Measurements from ENCODE around the gene FAM200C. TPM values are rescaled to one million over a fixed set of nuclear protein-coding genes. Genes with fewer than 3 reads are reported as not detected.

The FAM200C gene
- total RNA-seq, 1 donor from 2014 or later: 4.9 TPM

DNA sequence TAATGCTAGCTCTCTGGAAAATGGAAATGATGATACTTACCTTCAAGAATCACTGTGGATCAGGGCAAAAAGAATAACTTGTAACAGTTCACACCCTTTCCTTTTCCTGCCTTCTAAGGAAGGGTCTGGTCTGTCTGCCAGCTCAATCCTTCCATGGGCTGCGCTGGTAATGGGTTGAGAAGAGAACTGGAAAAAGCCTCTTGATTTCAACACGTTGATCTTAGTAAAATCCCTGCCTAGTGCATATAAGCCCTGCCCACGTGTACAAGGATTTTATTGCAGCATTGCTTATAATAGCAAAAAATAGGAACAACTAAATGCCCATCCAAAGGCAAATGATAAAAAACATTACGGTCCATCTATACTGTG lies 49.9 kb downstream of the FAM200C start:
- DNase-seq: no peak
- Histone ChIP-seq H3K36me3 (no peaks in the 10 kb centered on the region), H3K27me3 (ENCODE audit: low read depth) (no peaks in the 10 kb centered on the region), H3K4me1 (peaks cover 7% of the 10 kb centered on the region), H3K9me3 (replicated peaks) (no peaks in the 10 kb centered on the region), H3K27ac (replicated peaks) (no peak overlapping the region), H3K4me3 (no peak overlapping the region)
- intact Hi-C loops (cut with micrococcal nuclease): loop anchor here (5.0 to 10.0 kb wide), 2 partner anchors 153 to 325 kb away; no protein-coding TSS in a partner anchor
- TF ChIP-seq, protein P1, sequence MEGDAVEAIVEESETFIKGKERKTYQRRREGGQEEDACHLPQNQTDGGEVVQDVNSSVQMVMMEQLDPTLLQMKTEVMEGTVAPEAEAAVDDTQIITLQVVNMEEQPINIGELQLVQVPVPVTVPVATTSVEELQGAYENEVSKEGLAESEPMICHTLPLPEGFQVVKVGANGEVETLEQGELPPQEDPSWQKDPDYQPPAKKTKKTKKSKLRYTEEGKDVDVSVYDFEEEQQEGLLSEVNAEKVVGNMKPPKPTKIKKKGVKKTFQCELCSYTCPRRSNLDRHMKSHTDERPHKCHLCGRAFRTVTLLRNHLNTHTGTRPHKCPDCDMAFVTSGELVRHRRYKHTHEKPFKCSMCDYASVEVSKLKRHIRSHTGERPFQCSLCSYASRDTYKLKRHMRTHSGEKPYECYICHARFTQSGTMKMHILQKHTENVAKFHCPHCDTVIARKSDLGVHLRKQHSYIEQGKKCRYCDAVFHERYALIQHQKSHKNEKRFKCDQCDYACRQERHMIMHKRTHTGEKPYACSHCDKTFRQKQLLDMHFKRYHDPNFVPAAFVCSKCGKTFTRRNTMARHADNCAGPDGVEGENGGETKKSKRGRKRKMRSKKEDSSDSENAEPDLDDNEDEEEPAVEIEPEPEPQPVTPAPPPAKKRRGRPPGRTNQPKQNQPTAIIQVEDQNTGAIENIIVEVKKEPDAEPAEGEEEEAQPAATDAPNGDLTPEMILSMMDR (IDR thresholded peaks at IDR 0.05; ENCODE audit: borderline replicate concordance): no peak

DNA sequence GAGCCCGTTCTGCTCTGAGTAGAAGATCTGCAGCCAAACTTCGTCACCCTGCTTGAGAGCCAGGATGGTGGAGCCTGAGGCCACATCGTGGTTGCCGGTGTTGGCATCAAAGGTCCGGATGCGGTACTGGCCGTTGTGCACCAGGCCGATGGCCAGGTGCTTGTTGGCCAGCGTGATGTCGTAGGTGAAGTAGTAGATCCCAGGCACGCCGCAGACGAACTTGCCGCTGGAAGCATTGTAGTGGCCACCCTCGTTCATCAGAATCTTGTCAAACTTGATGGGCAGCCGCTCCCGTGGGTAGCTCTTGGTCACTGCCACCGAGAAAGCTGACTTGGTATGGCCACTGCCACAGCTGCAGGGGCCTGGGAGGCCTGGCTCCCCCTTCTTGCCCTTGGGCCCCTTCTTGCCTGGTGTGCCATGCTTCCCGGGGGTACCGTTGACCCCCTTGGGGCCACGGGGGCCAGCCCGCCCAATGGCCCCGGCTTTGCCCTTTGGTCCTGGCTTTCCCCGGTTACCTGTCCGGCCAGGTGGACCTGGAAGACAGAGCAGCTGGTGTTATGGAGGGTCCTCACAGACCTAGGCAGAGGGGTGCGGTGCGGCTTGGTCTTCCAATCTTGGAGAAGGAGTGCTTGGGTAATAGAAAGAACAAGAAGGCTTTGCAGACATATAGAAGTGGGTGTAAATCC lies 50.5 kb downstream of the FAM200C start:
- no peak overlapping the region for H3K4me3 ChIP-seq
- no peaks in the 10 kb centered on the region for H3K27me3 ChIP-seq (ENCODE audit: low read depth)
- TF ChIP-seq, protein P1 (IDR thresholded peaks at IDR 0.05; ENCODE audit: borderline replicate concordance): no peak
- no peaks in the 10 kb centered on the region for H3K9me3 ChIP-seq (replicated peaks)
- DNase-seq: no peak
- intact Hi-C loops (cut with micrococcal nuclease): loop anchor here (5.0 to 10.0 kb wide), 2 partner anchors 152 to 325 kb away; no protein-coding TSS in a partner anchor
- H3K4me1 ChIP-seq: peaks cover 8% of the 10 kb centered on the region
- H3K36me3 ChIP-seq: no peaks in the 10 kb centered on the region
- no peak overlapping the region for H3K27ac ChIP-seq (replicated peaks)

GRCh38 chr5:160348080-160348479 lies 51.8 kb downstream of the FAM200C start:
- Histone ChIP-seq H3K9me3 (replicated peaks) (no peaks in the 10 kb centered on the region), H3K4me1 (peaks cover 8% of the 10 kb centered on the region), H3K27ac (replicated peaks) (no peak overlapping the region), H3K36me3 (no peaks in the 10 kb centered on the region), H3K4me3 (no peak overlapping the region), H3K27me3 (ENCODE audit: low read depth) (no peaks in the 10 kb centered on the region)
- intact Hi-C loops (cut with micrococcal nuclease): loop anchor here (5.0 to 10.0 kb wide), 2 partner anchors 151 to 323 kb away; no protein-coding TSS in a partner anchor
- TF ChIP-seq, protein P1 (IDR thresholded peaks at IDR 0.05; ENCODE audit: borderline replicate concordance): no peak
- no peak for DNase-seq

DNA sequence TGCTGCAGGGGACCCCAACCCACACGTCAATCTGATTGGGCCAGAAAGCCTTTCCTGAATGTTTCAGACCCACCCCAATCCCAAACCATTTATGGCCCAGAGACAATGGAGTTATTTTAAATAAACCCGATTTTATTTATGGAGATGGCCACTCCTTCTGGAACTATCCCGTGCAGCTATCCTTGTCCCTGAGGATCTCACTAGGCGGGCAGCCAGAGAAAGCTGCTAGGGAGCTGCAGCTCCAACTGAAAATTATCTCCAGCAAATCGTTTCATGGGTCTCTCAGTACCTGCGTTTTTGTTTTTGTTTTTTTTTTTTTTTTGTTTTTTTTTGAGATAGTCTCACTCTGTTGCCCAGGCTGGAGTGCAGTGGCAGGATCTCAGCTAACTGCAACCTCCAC lies 52.4 kb downstream of the FAM200C start:
- DNase-seq: peak; percentile 43
- Histone ChIP-seq H3K4me3 (no peak overlapping the region), H3K27me3 (ENCODE audit: low read depth) (no peaks in the 10 kb centered on the region), H3K4me1 (peaks cover 12% of the 10 kb centered on the region), H3K36me3 (no peaks in the 10 kb centered on the region), H3K9me3 (replicated peaks) (no peaks in the 10 kb centered on the region), H3K27ac (replicated peaks) (no peak overlapping the region)
- intact Hi-C loops (cut with micrococcal nuclease): loop anchor here (5.0 to 10.0 kb wide), 2 partner anchors 150 to 323 kb away; no protein-coding TSS in a partner anchor
- TF ChIP-seq, protein P1 (IDR thresholded peaks at IDR 0.05; ENCODE audit: borderline replicate concordance): no peak

Other genes starting within 250 kb of the FAM200C start
- gene FABP6, start 170.5 kb downstream of the FAM200C start, total RNA-seq: 1.6 TPM
- 6.5 TPM for gene CCNJL, start 87.5 kb downstream of the FAM200C start, total RNA-seq
- gene C1QTNF2, start 29.4 kb downstream of the FAM200C start, total RNA-seq: 1.4 TPM
- 56.2 TPM for gene SLU7, start 19.0 kb upstream of the FAM200C start, total RNA-seq
- 0.88 TPM for gene PTTG1, start 21.8 kb upstream of the FAM200C start, total RNA-seq